Endothelial cell of hepatic sinusoid (primary cell): ENCODE data around the gene FAAH.

Experiments used
- in situ Hi-C: cut with HindIII; loops from 2 replicates; pipeline ENCODE4 v1.10.0; 2017; ENCODE audit warnings: low sequenced_read_pairs

Gene FAAH

GRCh38 chr1:46448109-46448911, 54.2 kb downstream of the FAAH start:
- in situ Hi-C loops: no loop called here

- in situ Hi-C loops: no loop called here
Measured at GRCh38 chr1:46449223-46450159, 55.4 kb downstream of the FAAH start.

- in situ Hi-C loops: no loop called here
Measured at GRCh38 chr1:46450160-46450517, 56.0 kb downstream of the FAAH start.

- in situ Hi-C loops: no loop called here
Measured at GRCh38 chr1:46451948-46452930, 58.1 kb downstream of the FAAH start.

GRCh38 chr1:46452931-46453325, 58.8 kb downstream of the FAAH start:
- in situ Hi-C loops: no loop called here

- in situ Hi-C loops: no loop called here
Measured at GRCh38 chr1:46453449-46453848, 59.3 kb downstream of the FAAH start.

GRCh38 chr1:46455951-46456350, 61.8 kb downstream of the FAAH start:
- in situ Hi-C loops: no loop called here

- in situ Hi-C loops: no loop called here
Measured at GRCh38 chr1:46456411-46456963, 62.4 kb downstream of the FAAH start.

GRCh38 chr1:46457178-46457577, 63.1 kb downstream of the FAAH start:
- in situ Hi-C loops: no loop called here

GRCh38 chr1:46458190-46458589, 64.1 kb downstream of the FAAH start:
- in situ Hi-C loops: no loop called here

GRCh38 chr1:46458846-46459245, 64.7 kb downstream of the FAAH start:
- in situ Hi-C loops: no loop called here

GRCh38 chr1:46459315-46459714, 65.2 kb downstream of the FAAH start:
- in situ Hi-C loops: no loop called here

GRCh38 chr1:46461017-46461808, 67.1 kb downstream of the FAAH start:
- in situ Hi-C loops: no loop called here

- in situ Hi-C loops: no loop called here
Measured at GRCh38 chr1:46461809-46462448, 67.8 kb downstream of the FAAH start.
